ENCODE measurements around the gene ENPP6.

ENPP6 gene

GRCh38 chr4:184261246-184261645 lies 43.6 kb upstream of the ENPP6 start:
- no peak for DNase-seq (ENCODE audit: low read depth)
- TF ChIP-seq CTCF (IDR thresholded peaks at IDR 0.05; ENCODE audit: insufficient read depth, low read depth, low read length, missing control alignments), result no peak
- no peak overlapping the region for H3K4me3 ChIP-seq (ENCODE audit: low read length)

DNA sequence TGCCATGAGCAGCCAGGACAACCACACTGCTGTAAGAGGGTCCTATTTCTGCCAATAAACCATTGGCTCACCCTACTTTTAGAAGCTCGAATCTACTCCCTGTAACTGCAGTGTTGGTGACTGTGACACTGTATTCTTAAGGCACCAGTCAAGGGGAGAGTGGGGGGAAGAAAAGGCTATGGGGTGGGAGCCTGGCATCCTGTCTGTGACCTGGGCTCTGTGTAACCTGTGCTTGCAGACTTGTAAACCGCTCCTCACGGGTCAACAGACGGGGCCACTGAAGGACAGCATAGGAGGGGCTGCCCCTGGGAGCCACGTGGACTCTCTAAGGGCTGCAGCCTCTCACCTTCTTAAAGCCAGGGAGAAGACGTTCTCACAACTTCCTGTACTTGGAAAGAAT lies 42.2 kb upstream of the ENPP6 start:
- no peak for DNase-seq (ENCODE audit: low read depth)
- TF ChIP-seq CTCF (IDR thresholded peaks at IDR 0.05; ENCODE audit: insufficient read depth, low read depth, low read length, missing control alignments), result no peak
- no peak overlapping the region for H3K4me3 ChIP-seq (ENCODE audit: low read length)

GRCh38 chr4:184259081-184259480 lies 41.4 kb upstream of the ENPP6 start:
- TF ChIP-seq CTCF (IDR thresholded peaks at IDR 0.05; ENCODE audit: insufficient read depth, low read depth, low read length, missing control alignments), result no peak
- DNase-seq (ENCODE audit: low read depth), result no peak
- H3K4me3 ChIP-seq (ENCODE audit: low read length), result no peak overlapping the region

DNA sequence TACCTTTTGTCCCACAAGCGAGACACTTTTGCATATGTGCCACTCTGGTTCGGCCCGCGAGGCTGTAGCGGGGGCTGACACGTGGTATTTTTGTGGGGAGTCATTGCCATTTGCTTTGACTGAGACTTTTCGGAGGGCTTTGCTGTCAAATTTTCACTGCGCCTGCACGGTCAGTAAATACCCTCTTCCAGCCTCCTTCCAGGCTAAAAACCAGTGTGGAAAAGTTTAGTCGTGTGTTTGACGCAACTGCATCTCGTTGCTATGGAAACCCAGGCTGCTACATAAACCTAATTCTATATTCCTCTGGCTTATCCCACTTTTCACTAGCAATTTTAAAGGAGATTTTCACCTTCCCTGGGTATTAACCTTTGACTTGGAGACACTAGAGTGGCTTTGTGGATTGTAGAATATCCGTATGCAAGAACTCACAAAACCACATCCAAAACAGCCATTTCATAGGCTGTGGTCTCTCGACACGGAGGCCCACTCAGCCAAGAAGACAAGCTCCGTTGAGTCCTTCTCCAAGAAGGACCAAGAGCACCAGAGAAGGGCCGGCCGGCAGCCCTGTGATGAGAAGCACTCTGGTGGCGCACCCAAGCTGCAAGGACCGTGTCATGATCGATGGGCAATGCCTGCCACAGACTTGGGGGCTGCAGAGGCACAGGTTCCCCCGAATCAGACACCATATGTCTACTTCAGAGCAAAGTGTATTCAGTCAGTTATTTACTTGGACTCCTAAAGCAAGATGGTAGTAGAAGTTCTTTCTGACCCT lies 38.4 kb upstream of the ENPP6 start:
- TF ChIP-seq CTCF (IDR thresholded peaks at IDR 0.05; ENCODE audit: insufficient read depth, low read depth, low read length, missing control alignments), result no peak
- no peak for DNase-seq (ENCODE audit: low read depth)

GRCh38 chr4:184255361-184255760 lies 37.7 kb upstream of the ENPP6 start:
- DNase-seq (ENCODE audit: low read depth), result no peak
- no peak for TF ChIP-seq CTCF (IDR thresholded peaks at IDR 0.05; ENCODE audit: insufficient read depth, low read depth, low read length, missing control alignments)
- no peak overlapping the region for H3K4me3 ChIP-seq (ENCODE audit: low read length)

More for the DNA sequence above, 38.4 kb upstream of the ENPP6 start:
- H3K4me3 ChIP-seq (ENCODE audit: low read length), result no peak overlapping the region

DNA sequence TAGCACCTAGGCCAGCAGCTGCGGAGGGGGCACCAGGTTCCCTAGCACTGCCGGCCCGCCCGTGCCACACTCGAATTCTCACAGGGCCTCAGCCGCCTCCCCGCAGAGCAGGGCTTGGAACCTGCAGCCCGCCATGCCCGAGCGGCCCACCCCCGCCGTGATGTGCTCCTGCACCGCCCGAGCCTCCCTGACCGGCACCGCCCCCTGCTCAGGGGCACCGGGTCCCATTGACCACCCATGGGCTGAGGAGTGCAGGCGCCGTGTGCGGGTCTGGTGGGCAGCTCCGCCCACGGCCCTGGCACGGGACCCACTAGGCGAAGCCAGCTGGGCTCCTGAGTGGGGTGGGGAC lies 35.4 kb upstream of the ENPP6 start:
- no peak overlapping the region for H3K4me3 ChIP-seq (ENCODE audit: low read length)
- no peak for TF ChIP-seq CTCF (IDR thresholded peaks at IDR 0.05; ENCODE audit: insufficient read depth, low read depth, low read length, missing control alignments)
- no peak for DNase-seq (ENCODE audit: low read depth)
